Hippocampal formation (tissue), 2 donors: Measurements from ENCODE around the gene DAB2IP.

Experiments used
- DNase-seq, 2 donors: peaks; one replicate each; lab custom pipeline; 2025; lab: John Stamatoyannopoulos, UW

The DAB2IP gene

GRCh38 chr9:121685146-121685794, 33.8 kb downstream of the DAB2IP start:
- DNase-seq = no peak

- no peak for DNase-seq
Observed at GRCh38 chr9:121685795-121686377, 34.5 kb downstream of the DAB2IP start.

- DNase-seq = peak; percentile 45 to 67
Observed at GRCh38 chr9:121686930-121687541, 35.6 kb downstream of the DAB2IP start.

- DNase-seq = no peak
Observed at GRCh38 chr9:121688146-121688680, 36.8 kb downstream of the DAB2IP start.

GRCh38 chr9:121688681-121689080, 37.2 kb downstream of the DAB2IP start:
- no peak for DNase-seq

- no peak for DNase-seq
Observed at GRCh38 chr9:121689461-121690157, 38.2 kb downstream of the DAB2IP start.

- no peak for DNase-seq
Observed at GRCh38 chr9:121690316-121690715, 38.9 kb downstream of the DAB2IP start.

DNA sequence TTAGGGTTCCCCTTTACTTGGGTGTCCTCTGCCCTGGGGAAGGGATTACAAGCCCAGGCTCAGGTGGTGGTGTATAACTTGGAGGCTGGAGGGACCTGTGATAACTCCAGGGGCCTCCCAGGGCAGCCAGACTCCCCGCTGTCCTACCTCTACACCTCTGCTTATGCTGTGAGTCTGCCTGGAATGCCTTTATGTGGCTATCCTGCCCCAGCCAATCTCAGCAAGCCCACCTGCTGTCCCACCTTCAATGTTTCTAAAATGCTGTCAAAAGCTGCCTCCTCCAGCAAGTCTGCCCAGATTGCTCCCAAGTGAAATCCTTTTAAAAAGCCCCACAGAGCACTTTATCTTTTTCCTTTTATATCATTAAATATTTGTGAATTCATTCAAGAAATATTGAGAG, 39.3 kb downstream of the DAB2IP start:
- DNase-seq = no peak

GRCh38 chr9:121691890-121692289, 40.5 kb downstream of the DAB2IP start:
- no peak for DNase-seq

DNA sequence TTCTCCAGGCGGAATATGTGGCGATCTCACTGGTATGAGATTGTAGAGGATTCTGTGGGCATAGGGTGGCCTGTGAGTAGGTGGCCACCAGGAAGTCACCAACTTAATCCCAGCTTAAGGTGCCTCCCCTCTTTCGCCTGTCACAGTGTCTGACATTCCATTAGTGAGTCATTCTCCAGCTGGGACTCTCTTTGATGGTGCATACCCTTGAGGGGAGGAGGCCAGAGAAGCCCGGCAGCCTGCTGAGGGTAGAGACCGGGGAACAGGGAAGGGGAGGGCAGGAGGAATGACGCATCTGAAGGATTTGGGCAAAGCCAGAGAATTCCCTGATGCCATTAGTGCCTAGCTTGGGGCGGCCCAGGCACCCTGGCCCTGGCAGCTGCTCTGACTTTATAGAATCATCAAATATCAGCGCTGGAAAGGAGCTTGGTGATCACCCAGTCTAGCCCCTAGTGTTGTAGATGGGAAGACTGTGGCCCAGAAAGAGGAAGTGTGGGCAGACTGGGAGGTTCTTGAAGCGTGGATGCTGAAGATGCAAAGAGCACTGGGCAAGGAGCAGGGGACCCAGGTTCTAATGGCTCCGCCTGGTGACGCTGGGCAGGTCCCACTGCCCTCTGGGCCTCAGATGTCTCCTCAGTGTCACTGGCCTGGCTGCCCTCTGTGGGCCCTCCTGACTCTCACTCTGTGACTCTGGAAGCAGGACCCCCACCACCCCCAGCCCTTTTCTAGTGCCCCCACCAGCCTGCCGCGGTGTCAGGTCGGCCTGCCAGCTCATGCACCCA, 41.4 kb downstream of the DAB2IP start:
- DNase-seq = no peak

DNA sequence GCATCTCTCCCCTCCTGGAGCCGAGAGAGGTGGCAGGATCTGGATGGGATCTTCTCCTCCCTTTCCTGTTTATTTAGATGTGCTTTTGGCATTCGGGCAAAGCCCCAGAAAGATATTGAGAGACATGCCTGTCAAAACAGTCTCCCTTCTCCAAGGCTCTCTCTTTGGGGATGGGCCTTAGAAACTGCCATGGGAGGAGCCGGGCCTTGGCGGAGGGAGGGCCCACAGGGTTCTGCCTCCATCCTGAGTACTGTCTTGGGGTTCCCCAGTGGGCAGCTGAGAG, 41.9 kb downstream of the DAB2IP start:
- DNase-seq = no peak

- no peak for DNase-seq
Observed at GRCh38 chr9:121694001-121694400, 42.6 kb downstream of the DAB2IP start.

- DNase-seq = no peak
Observed at GRCh38 chr9:121694600-121694999, 43.2 kb downstream of the DAB2IP start.

DNA sequence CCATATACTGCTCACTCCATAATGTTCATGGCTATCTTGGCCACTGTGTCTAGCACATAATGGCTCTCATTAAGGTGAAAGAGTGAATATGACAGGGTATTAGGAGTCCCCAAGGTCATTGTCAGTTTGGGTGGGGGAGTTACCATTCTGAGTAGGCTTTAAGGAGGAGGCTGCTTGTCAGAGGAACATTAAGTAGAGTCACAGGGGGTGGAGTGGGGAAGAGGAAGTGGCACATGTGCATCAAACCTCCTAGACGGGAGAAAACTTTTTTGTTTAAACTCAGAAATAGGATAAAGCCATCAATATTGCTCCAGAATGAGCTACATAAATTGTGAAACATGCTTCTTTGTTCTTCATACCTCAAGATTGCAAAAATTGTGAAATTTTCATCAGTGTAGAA, 45.5 kb downstream of the DAB2IP start:
- no peak for DNase-seq

- DNase-seq = no peak
Observed at GRCh38 chr9:121698627-121699570, 47.5 kb downstream of the DAB2IP start.

- DNase-seq = no peak
Observed at GRCh38 chr9:121699571-121700164, 48.2 kb downstream of the DAB2IP start.

DNA sequence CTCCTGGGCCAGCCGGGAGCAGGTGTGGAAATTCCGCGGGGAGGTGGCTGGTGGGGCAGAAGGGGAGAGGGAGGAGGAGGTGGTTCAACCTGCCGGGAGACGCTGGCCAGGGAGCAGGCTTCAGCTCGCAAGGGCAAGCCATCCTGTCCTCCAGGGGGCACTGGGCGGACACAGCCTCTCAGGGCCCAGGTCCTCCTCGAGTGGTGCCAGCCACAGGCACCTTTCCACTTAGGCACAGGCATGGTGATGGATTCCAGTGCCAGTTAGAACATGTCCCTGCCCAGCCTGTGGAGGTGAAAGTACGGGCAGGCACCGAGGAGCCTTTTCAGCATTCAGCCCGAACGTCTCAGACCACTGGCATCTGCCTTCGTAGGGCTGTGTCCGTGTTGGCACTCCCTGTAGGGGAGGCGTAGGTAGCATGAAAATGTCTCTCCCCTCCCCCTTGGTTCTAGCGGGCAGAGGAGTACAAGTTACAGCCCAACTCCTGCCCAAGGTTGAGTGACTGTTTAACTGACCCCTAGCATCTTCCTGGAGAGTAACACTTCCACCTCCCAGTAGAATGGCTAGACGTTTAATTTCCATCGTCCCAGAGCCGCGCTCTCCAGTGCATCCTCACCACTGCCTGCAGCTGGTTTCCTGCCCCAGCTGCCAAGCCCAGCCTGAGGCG, 48.9 kb downstream of the DAB2IP start:
- peak in 1 of 2 donors; percentile 51 for DNase-seq

GRCh38 chr9:121700832-121701419, 49.5 kb downstream of the DAB2IP start:
- no peak for DNase-seq

DNA sequence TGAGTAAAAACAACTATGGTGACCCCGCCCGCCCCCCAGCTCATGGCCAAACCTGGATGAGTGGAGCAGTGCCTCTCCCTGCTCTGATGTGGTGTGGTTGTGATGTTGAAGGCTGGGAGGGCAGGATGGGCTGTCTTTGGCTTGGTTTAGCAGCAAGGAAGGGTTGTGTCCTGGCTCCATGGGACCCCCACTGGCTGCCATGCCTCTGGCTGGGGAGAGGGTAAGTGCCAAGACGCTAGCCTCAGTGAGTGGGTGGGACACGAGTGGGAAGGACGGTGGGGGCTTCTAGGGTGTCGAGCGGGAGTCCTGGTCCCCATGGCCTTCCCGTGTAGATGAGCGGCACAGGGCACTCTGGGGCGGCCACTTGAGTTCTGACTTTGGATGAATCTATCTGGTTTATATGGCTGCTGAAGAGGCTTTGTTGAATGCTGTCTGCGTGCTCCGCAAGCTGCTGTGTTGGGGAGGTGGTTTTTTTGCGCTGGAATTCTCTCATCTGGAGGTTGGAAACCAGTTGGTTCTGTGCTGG, 50.4 kb downstream of the DAB2IP start:
- no peak for DNase-seq
